ENCODE data around the gene PMEPA1.

The PMEPA1 gene

DNA sequence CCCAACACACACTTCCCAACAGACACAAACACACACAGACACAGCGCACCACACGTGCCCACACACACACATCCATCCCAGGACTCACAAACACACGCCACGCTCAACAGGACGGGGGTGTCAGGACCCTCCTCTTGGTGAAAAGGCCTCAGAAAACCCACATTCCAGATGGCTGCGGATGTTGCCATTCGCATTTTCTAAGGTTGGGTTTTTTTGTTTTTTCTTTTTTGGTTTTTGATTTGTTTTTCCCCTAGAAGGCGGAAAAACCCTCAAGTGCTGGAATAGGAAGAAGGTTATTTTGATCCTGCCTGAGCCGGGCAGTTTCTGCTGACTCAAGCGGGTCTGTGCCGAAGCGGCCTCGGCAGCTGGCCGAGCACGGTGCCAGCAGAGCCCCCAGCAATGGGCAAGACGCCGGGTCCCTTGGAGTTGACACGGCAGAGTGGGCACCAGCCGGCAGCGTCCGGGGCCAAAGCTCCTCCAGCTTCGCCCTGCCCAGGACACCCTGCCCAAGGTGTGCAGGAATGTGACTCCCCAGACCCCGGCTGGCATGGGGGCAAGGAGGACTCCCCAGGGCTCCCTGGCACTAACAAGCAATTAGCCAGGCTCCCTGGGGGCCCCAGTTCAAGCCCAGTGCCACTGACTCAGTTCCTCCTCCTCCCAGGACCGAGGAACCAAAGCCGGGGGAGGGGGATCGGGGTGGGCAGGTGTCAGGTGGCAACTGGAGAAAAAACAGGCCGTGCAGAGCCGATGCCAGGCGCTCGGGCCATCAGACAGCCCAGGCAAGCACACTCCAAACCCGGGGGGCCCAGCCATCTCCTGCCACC lies 48.7 kb downstream of the PMEPA1 start:
- DNase-seq (ENCODE audit: low spot score) = no peak

DNA sequence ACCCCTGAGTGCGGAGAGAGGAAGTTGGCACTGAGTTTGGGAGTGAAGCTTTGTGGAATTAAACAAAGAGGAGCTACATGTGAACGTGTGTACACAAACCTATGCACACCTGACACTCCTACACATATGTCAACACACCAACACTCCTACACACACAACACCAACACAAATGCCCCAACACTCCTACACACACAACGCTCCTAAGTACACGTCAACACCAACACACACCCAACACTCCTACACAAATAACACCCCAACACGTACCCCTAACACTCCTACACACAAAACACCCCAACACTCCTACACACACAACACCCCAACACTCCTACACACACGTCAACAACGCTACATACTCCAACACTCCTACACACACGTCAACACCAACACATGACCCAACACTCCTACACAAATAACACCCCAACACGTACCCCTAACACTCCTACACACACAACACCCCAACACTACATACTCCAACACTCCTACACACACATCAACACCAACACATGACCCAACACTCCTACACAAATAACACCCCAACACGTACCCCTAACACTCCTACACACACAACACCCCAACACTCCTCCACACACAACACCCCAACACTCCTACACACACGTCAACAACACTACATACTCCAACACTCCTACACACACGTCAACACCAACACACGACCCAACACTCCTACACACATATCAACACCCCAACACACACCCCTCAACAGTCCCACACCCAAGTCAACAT lies 49.5 kb downstream of the PMEPA1 start:
- DNase-seq (ENCODE audit: low spot score) = no peak

DNA sequence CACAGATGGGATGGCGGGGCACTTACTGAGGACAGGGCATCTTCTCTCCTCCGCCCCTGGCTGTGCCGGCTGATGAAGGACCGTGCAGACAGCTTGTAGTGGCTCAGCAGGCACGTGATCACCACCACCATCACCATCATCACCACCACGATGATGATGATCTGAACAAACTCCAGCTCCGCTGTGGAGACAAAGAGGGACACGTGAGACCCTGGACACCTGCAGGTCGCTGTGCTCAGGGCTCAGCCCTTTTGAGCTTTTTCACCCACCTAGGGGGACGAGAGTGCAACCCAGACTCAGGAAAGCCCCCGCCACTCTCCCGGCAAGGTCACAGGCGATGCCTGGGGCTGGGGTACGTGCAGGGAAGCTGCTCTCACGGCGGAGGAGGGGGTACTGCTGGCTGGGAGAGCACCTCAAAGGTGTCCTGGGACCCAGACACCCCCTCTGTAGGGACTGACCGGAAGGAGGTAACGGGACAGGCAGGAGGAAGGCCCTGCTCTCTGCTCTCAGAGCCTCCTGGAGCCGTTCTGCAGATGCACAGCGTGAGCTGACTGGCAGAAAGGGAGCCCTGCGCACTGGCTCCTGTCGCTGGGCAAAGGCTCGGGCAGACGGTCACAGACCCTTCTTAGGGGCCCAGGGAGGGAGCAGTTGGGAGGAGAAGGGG lies 50.2 kb downstream of the PMEPA1 start:
- DNase-seq (ENCODE audit: low spot score) = no peak

DNA sequence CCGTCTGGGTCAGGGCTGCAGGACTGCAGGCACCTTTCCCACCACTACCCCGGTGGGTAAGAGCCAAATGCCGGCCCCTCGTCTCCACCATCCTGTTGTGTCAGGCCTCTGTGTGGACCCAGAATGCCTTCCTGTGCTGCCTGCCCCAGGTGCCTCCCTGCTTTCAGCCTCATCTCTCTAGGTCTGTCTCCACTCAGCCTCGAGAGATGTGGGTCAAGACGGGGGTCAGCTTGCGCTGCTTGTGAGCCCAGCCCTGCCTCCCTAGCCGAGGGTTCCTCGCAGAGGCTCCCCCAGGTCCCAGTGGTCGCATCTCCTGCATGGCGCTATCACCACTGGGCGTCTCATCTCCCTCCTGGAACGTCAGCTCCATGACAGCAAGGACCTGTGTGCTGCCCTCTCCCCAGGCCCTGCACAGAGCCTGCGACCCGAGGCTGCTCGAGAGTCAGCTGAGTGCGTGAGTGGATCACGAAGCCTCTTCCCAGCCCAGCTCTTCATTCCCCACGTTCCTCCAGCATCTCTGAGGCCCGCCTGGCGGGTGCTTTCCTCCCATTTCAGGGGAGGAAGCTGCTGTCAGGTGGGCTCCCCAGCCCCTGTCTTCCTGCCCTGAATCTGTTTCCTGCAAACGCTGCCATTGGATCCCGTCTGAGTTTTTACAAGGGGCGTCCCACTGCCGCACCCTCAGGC lies 50.8 kb downstream of the PMEPA1 start:
- no peak for DNase-seq (ENCODE audit: low spot score)

DNA sequence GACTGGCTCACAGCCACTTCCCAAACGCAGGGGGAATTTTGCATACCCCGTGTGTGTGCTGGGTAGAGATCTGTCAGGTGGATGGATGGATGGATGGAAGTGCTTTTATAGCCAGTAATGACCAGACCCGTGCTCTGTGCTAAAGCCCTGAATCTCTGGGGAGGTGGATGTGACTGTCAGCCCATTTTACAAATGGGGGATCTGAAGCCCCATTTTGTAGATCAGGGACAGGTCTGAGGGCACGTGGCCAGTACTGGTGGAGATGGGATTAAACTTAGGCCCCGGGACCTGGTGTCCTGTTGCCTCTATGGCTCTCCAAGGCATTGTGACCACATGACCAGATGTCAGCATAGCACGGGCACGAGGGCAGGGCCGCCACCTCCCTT lies 51.4 kb downstream of the PMEPA1 start:
- DNase-seq (ENCODE audit: low spot score) = no peak

DNA sequence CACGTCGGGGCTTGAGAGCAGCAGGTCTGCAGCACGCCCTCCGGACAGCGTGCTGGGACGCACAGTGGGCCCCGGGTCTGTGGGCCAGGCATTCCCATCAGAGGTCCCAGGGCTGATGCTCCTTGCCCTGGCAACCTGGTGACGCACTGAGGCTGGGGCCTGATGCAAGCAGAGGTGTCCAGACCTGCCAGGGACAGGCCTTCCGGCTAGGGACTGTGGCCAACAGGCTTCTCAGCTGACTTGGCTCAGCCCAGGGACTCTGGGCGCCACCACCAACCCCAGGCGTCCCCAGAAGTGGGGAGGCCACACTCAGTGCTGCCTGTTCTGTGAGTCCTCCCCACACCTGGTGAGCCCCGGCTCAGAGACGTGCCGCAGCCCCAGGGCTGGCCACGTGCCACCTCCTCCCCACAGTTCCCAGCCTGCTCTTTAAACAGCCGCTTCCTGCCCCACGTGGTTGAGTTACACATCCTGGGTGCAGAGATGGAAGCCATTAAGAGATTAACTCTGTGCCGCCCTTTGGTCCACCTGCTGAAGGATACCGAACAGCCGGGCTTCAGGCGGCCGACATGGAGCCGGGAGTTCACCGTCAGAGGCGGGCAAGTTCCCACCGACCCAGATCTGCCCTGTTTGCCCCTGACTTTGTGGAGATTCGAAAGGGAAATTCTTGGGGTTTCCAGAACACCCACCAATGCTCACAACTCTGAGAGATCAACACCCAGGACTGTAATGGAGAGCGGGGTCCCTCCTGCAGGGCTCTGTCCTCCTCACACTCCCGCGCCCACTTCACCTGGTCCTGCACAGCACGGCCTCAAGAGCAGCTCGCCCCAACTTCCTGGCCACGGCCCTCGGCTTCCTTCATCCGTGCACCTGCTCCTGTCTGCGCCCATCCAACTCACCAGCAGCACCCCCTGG lies 52.0 kb downstream of the PMEPA1 start:
- peak; percentile 70 for DNase-seq (ENCODE audit: low spot score)

DNA sequence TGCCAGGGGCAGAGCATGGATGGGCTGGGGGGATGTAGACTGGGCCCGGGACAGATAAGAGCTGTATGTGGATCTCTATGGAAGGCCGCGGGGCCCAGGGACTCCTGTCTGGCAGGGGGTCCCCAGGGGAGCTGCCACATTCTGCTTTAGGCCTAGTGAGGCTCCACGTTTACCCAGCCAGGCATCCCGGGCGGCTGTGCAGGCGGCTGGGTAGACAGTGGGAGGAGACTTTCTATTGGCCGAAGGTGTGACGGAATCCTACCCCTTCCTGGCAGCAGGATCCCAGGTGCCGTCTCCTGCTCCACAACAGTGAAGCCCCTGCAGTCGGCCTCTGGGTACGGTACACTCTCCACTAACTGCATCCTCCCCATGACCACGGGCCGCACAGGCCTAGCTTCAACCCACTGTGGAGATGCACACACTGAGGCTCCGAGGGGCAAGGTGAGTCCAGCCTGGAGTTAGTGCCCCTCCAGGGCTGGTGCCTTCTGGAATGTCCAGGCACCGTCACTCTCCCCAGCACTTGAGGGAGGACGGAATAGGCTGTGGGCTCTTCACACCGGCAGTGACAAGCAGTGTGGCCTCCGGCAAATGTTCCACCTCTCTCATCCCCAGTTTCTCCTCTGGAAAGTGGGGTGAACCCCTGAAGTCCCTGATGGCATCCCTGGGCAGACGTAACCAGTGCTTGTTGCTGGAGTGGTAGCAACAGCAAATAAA lies 52.8 kb downstream of the PMEPA1 start:
- no peak for DNase-seq (ENCODE audit: low spot score)

DNA sequence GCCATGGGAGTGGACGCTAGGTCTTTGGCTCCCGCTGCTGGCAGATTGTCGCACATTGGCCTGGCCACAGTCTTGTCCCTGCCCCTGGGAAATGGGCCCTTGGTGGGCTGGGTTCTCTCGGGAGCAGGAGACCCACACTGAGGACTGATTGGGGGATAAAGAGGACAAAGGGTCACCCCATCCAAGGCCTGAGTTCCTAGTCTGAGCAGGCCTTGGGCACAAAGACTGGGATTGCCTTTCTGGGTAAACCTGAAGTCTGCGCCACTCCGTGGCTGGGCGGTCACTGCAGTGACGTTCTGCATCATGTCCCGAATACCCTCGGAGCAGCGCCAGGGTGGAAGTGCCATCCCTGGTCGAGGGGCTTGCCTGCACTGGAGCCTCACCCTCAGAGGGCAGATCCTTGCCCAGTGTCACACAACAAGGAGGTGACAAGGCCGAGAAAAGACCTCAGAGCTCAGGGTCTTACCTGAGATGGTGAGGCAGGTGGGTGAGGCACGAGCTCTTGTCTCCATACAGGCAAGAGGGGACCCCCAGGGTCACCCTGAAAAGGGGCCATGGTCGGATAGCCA lies 53.5 kb downstream of the PMEPA1 start:
- no peak for DNase-seq (ENCODE audit: low spot score)

DNA sequence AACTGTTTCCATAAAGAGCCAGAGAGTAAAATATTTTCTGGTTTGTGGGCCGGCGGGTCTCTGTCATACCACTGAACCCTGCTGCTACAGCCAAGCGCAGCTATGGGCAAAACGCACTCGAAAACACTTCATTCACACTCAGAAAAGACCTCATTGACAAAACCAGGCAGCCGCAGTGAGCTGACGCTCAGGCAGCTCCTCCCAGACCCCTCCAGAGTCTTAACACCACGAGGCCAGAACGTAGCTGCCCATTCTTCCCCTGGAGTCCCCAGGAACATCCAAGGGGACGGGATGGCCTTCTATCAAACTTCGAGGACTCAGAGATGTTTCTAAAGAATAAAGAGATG lies 54.0 kb downstream of the PMEPA1 start:
- no peak for DNase-seq (ENCODE audit: low spot score)

DNA sequence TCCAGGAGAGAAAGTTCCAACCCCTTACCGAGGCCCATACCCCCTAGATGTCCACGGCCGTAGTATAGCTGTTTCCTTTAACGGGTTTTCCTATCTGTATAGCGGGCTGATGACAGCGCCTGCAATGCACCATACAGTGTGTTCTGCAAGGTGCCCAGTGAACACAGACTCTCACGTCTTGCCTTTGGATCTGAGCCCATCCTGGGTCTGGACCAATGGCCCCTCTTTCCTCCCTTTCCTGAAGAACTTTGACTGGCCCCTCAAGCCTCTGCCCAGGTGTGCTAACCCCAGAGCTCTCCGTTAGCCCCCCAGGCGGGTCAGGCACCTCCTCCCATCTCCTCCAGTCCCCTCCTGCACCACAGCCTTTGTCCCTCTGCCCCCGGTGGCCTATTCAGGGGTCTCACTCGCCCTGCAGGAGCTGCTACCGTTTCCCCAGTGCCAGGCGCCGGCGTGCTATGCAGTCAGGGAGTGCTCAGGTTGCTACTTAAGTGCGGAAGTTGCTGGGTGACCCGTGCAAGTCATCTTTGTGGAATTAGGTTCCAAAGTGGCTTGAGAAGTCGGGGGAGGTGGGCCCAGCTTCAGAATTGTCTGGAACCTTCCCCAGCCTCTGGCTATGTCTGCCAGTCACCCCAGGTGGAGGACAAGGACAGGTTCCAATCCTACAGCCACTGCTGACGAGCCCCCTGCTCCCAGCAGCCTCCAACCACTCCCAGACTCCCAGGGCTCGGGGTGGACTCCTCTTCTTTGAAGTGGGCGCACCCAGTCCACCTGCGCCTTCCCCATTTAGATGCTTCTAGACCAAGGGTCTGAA lies 54.6 kb downstream of the PMEPA1 start:
- no peak for DNase-seq (ENCODE audit: low spot score)

DNA sequence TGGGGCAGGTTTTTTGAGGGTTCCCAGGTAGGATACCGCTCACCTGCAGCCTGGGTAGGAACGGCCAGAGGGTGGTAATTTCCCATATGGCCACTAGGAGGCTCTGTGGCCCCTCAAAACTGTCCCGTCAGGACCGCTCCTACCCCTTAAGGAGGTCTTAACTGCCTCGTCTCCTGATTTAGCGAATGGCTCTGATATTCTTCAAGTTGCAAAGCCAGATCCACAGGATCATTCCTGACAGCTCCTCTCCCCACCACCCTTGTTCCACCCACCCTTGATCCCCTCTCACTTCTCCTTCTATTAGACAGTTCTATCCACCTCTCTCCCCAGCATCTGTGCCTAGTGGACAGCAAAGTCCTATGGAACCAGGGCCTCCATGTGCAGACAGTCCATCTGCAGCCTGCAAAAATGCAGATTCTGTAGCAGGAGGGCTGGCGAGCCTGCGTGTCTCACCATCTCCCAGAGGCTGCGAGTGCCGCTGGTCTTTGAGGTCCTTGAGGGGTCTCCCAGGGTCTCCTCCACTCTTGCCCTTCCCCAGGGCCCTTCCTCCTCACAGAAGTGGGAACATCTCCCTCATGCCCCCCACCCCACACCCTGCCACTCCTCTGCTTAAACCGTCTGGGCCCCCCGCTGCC lies 55.3 kb downstream of the PMEPA1 start:
- peak; percentile 67 for DNase-seq (ENCODE audit: low spot score)

DNA sequence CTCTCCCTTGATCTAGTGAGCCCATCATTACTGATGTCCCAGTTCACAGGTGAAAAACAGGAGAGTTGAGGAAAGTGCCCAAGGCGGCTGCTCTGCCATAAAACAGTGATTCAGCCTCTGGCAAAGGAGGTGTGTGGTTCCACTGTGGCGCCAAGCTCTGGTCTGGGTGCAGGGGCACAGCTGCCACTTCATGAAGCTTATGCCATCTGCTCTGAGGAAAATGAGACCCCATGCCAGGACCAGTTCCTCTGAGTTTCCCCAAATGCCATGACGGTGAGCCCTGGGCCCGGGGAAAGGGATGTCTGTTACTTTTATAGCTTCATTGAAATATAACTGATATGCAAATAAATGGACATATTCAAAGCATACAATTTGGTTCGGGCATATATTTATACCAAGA lies 55.9 kb downstream of the PMEPA1 start:
- DNase-seq (ENCODE audit: low spot score) = no peak

DNA sequence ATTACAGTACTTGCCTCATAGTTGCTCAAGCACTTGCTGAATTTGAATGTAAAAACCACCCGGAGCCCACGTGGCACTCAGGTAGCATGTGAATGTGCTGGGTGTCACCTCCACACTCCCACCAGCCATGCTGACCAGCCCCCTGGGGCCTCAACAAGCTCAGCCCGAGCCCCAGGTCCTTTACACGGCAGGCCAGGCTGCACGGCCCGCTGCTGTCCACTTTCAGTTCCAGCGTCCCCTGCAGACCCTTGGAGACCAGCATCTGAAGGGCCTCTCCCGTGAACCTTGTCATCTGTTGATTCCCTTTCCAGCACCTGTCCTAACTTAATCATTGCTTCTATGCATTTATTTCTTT lies 56.3 kb downstream of the PMEPA1 start:
- no peak for DNase-seq (ENCODE audit: low spot score)

DNA sequence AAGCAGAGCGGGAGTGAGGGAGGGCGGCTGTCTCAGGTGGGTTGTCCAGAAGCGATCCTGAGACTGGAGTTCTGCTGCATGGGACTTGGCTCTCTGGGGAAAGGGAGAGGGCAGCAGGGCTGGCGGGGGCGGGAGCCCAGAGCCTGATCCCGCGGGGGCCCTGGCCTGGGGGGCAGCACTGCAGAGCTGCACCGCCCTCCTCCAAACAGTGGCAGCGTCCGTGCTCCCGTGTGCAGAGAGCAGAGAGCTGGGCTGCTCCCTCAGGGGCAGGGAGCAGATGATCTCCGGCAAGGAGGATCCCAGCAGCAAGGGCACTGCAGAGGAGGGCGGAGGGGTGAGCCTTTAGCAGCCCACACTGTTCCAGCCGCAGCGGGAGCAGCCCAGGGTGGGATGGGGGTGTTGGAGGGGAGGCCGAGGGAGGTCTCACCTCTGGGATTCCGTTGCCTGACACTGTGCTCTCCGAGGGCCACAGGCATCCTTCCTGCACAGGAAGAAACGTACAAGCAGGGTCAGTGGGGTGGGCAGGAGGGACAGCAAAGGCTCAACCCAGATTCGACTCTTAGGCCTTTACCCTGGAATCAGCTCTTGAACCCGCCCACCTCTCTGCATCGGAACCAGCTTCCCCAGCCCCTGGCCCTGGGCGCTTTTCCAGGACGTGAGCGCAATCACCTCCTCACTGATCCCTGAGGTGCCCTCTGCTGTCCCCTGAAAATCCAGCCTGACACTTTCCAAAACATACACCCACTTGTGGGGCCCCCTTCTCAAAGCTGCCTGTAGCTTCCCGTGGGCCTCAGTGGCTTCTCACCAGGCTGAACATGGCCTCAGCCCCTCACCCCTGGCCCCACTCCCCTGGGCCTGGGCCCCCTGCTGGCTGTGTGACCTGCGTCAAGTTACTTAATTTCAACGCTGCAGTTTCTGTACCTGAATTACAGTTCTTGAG lies 56.9 kb downstream of the PMEPA1 start:
- no peak for DNase-seq (ENCODE audit: low spot score)

DNA sequence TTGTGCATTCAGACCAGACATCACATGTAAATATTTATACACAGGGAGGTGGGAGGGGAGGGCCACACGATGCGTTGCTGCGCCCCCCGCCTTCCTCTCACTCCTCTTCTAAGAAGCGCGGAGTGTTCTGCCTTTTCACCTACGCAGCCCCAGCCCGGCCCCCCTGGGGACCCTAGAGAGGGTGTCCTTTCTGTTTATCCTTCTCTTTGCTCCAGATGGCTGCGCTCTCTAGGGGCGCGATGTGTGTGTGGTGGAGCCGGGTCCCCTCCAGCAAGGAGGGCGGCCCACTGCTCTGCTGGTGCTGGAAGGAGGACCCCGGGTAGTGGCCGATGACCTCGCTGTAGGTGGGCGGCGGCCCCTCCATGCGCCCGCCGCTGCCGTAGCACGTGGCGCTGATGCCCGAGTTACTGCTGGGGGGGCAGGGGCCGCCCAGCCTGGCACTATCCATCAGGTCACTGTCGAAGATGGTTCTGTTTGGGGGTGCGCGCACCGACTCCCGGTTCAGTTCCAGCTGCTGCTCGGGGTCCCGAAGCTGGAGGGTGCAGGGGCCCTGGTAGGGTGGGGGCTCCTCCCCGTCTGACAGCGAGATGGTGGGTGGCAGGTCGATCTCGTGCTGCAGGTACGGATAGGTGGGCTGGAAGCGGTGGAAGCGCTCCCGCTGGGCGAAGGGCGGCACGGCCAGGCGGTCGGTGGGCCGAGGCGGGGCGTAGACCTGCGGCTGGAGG lies 57.8 kb downstream of the PMEPA1 start:
- no peak for DNase-seq (ENCODE audit: low spot score)

DNA sequence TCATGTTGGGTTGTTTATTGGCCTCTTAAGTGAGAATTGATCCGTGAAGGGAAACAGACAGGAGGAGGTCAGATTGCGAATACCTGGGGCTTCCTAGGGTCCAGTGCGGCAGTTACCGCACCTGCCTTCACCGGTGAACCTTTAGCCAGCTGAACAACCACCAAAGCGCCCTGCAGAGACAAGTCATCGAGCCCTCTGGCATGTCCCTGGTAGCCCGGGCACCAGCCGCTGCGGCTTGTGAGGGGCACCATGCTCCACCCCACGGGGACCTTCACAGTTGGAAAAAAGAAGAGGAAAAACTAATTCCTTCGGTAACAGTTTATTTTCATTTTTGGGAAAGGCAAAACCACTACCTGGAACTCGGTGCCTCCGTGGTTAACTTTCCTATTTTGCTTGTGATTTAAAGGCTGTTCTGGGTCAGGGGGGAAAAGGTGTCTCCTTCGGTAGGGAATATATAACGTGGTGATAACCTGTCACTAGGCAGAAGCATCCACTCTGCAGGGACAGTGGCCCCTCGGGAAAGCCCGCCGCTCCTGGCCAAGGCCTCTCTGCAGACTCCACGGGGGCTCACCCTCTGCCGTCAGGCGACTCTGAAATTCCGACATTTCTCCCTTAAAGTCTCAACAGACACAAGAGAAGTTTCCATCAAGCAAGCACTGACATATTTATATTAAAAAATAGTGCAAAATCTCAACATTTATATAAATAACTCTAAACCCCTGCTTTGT lies 58.9 kb downstream of the PMEPA1 start:
- no peak for DNase-seq (ENCODE audit: low spot score)

DNA sequence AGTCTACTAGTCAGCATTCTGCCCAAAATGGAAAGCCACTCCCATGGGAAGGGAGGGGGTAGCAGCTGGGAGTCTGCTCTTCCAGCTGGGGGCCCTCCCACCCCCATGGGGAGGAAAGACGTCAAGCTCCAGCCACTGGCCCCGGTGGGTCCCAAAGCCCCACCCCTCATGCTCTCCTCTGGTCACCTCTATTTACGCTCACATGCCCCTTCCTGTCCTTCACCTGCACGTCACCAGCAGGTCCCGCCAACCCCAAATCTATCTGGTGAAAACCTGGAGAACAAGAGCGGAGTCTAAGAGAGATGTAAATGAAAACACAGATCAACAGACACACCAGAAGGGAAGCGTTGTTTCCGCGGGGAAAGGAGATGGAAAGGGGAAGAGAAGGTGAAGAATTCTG lies 59.5 kb downstream of the PMEPA1 start:
- no peak for DNase-seq (ENCODE audit: low spot score)
